Neutrophil (primary cell): ENCODE data around the gene SNRNP27.

ENCODE experiments used
- H3K27ac ChIP-seq: fragments of 200-600 bp; sonication (generic); 2 replicates; pipeline ENCODE4 v1.5.1; 2016; ENCODE audit warnings: mild to moderate bottlenecking, moderate library complexity
- H3K27me3 ChIP-seq: fragments of 200-600 bp; sonication (generic); 2 replicates; pipeline ENCODE4 v1.6.0; 2016; ENCODE audit warnings: mild to moderate bottlenecking
- H3K36me3 ChIP-seq: fragments of 200-600 bp; sonication (generic); 2 replicates; pipeline ENCODE4 v1.5.1; 2017
- H3K4me1 ChIP-seq, 2 experiments: fragments of 200-600 bp in 1 of 2; sonication (generic) in 1 of 2; 1 replicate in 1 of 2; 2 replicates in 1 of 2; pipeline versions ENCODE4 v1.5.1 to v1.6.1; 2013 to 2016; ENCODE audit warnings: low read depth in 1 of 2, low read length in 1 of 2, mild to moderate bottlenecking in 1 of 2, moderate library complexity in 1 of 2; ENCODE audit not compliant: control insufficient read depth in 1 of 2, insufficient read depth in 1 of 2
- H3K4me3 ChIP-seq, 2 experiments: fragments of 200-600 bp in 1 of 2; sonication (generic) in 1 of 2; 1 replicate in 1 of 2; 2 replicates in 1 of 2; pipeline ENCODE4 v1.5.1; 2013 to 2016; ENCODE audit warnings: low read depth in 1 of 2, low read length in 1 of 2, mild to moderate bottlenecking in 1 of 2, moderate library complexity in 1 of 2
- H3K9me3 ChIP-seq: fragments of 200-600 bp; sonication (generic); 2 replicates; pipeline ENCODE4 v1.5.1; 2016
- CTCF ChIP-seq: fragments of 200-600 bp; sonication (generic); IDR thresholded peaks from 2 replicates; pipeline ENCODE4 v1.5.1; 2016; ENCODE audit warnings: antibody characterized with exemption

The SNRNP27 gene

DNA sequence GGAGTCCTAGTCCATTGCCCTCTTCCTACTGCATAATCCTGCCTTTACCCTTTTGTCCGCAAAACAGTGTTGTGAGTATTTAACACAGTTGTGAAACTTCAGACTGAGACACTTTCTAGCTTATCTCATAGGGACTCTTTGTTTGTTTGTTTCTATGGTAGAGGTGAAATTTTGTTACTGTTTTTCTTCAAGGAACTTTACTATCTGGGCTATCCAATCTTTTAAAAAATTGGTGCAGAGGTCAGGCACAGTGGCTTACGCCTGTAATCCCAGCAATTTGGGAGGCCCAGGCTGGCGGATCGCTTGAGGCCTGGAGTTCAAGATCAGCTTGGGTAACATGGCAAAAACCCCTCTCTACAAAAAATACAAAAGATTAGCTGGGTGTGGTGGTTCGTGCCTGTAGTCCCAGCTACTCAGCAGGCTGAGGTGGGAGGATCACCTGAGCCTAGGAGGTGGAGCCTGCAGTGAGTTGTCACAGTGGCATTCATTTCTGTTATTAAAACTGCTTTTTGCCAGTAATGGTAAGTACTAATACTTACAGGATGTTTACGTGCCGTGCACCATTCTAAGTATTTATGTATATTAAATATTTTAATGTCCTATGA lies 45.5 kb upstream of the SNRNP27 start:
- TF ChIP-seq CTCF: no peak
- Histone ChIP-seq H3K36me3 (peaks cover 83% of the 10 kb centered on the region), H3K4me1 (peaks cover 0 to 6% of the 10 kb centered on the region in 2 experiments), H3K27me3 (no peaks in the 10 kb centered on the region), H3K9me3 (no peaks in the 10 kb centered on the region), H3K4me3 (no peak overlapping the region), H3K27ac (no peak overlapping the region)

DNA sequence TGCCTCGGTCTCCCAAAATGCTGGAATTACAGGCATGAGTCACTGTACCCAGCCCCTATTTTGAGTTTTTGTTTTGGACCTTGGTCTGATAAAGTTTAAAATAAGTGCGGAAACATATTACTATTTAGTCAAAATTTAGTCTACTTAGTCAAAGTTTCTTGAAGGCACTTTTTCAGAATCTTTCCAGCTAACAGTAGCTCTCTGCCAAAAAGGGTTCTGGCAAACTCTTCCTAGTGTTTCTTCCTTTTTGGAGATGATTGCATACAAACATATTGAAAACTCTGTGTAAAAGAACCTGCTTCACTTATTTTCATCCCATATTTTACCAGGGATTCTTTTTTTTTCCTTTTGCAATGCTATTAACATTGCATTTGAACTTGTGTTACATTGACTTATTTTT lies 35.5 kb upstream of the SNRNP27 start:
- TF ChIP-seq CTCF: no peak
- Histone ChIP-seq H3K36me3 (peaks cover 51% of the 10 kb centered on the region), H3K9me3 (no peaks in the 10 kb centered on the region), H3K27me3 (no peaks in the 10 kb centered on the region), H3K27ac (no peak overlapping the region), H3K4me3 (no peak overlapping the region), H3K4me1 (peaks cover 0 to 4% of the 10 kb centered on the region in 2 experiments)

- no peak for TF ChIP-seq CTCF
- Histone ChIP-seq H3K36me3 (peaks cover 75% of the 10 kb centered on the region), H3K27me3 (no peaks in the 10 kb centered on the region), H3K27ac (no peak overlapping the region), H3K4me3 (no peak overlapping the region), H3K4me1 (no peaks in the 10 kb centered on the region), H3K9me3 (no peaks in the 10 kb centered on the region)
These were observed 30.5 kb upstream of the SNRNP27 start for GRCh38 chr2:69863298-69863697.

DNA sequence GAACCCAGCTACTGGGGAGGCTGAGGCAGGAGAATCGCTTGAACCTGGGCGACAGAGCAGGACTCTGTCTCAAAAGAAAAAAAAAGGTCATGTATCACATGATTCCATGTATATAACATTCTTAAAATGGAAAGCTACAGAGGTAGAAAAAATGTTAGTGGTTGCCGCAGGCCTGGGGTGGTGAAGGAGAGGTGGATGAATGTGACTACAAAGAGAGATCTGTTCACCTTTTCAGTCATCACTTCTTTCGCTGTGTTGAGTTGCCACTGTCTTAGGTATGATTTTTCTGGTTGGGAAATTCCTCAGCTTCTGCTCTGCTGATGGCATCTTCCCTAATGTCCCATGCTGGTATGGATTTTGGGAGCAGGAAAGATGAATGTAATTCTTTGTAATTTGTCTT lies 5.3 kb upstream of the SNRNP27 start:
- Histone ChIP-seq H3K4me3 (no peak overlapping the region), H3K36me3 (no peaks in the 10 kb centered on the region), H3K27ac (no peak overlapping the region), H3K27me3 (no peaks in the 10 kb centered on the region), H3K9me3 (no peaks in the 10 kb centered on the region), H3K4me1 (peaks cover 2% of the 10 kb centered on the region in 2 experiments)
- TF ChIP-seq CTCF: no peak

- Histone ChIP-seq H3K4me3 (no peak overlapping the region), H3K4me1 (peaks cover 6 to 9% of the 10 kb centered on the region in 2 experiments), H3K9me3 (no peaks in the 10 kb centered on the region), H3K36me3 (no peaks in the 10 kb centered on the region), H3K27me3 (no peaks in the 10 kb centered on the region), H3K27ac (no peak overlapping the region)
- TF ChIP-seq CTCF: no peak
These were observed 4.5 kb upstream of the SNRNP27 start for GRCh38 chr2:69889302-69889701.
